Fibroblast of mammary gland (primary cell): ENCODE measurements around the gene ZNF614.
A peak's percentile ranks its signal among the peaks of the same experiment; 100 is the strongest.
"Not testable (repeated sequence)": the region's sequence is repeated elsewhere in the genome, so short reads cannot be mapped to it uniquely, and the experiment has no call there.

Source experiments
- DNase-seq: peaks from one replicate; pipeline ENCODE4 v3.0.0-alpha.2; 2010; ENCODE audit warnings: low read depth
- H3K4me3 ChIP-seq: 2 replicates; pipeline ENCODE4 v1.5.1; 2011; ENCODE audit warnings: low read depth, mild to moderate bottlenecking, low read length, moderate library complexity; ENCODE audit not compliant: control insufficient read depth
- TF ChIP-seq, protein P1 (sequence below): conservative IDR thresholded peaks from 2 replicates; pipeline ENCODE4 v1.5.1; 2011; ENCODE audit warnings: low read depth, low read length, inconsistent platforms; ENCODE audit not compliant: control insufficient read depth, insufficient read depth

Gene ZNF614

DNA sequence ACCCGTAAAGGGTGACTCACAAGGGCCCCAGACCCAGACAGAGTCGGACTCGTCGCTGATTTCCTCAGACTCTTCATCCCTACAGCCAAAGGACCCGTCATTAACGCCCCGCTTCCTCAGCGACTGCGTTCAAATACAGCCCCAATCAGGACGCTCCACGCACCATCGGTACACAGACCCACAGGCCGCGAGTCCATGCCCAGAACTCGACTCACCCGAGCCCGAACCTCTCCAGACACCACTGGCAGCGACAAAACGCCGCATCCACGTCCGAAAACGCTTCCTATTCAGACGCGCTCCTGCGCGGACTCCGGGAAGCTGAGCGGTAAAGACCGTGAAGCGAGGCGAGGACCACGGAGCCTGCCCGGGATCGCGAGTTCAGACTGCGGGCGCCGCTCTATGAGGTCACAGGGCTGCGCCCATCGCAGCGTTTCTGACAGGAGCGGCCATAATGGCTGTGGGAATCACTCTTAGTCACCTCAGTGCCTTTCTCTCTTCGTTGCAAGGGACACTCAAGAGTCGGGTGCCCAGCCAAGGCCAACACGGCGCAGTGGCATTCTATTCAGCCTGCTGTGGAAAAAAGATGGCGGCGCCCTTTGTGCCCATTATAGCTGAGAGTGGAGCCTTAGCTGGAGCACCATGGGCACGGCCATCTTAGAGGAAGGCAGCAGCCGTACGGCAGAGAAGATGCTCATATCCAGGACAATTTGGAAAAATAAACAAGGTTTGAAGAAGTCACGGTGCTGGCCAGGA is at the start of gene ZNF614:
Gene ZNF614 (minus strand): TSS at position 353 of the 753 bp plus-strand sequence. CDS start 2,634 bp downstream, outside the sequence.
- peak within 1 kb of the TSS; percentile 95 for H3K4me3 ChIP-seq
- TF ChIP-seq, protein P1, sequence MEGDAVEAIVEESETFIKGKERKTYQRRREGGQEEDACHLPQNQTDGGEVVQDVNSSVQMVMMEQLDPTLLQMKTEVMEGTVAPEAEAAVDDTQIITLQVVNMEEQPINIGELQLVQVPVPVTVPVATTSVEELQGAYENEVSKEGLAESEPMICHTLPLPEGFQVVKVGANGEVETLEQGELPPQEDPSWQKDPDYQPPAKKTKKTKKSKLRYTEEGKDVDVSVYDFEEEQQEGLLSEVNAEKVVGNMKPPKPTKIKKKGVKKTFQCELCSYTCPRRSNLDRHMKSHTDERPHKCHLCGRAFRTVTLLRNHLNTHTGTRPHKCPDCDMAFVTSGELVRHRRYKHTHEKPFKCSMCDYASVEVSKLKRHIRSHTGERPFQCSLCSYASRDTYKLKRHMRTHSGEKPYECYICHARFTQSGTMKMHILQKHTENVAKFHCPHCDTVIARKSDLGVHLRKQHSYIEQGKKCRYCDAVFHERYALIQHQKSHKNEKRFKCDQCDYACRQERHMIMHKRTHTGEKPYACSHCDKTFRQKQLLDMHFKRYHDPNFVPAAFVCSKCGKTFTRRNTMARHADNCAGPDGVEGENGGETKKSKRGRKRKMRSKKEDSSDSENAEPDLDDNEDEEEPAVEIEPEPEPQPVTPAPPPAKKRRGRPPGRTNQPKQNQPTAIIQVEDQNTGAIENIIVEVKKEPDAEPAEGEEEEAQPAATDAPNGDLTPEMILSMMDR: no peak
- peak; percentile 86 for DNase-seq

DNA sequence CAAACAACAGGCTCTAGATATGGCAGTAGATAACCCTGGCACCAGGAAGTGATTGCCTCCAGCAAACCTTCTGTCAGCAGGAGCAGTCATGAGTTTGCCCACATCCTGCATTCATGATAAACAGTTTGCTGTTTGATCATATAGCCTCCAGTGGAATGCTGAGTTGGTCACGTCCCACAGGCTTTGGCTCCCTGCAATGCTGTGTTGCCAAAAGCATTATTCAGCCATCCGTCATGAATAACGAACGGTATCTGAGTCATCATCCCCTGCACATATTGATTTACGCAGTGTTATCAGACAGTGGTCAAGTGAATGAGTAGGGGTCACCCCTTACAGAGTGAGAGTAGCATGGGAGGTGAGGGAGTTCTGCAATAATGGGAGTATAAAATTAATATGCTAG is 42.3 kb upstream of the ZNF614 start:
- DNase-seq: peak; percentile 70
- H3K4me3 ChIP-seq: no peak overlapping the region
- TF ChIP-seq, protein P1: no peak

DNA sequence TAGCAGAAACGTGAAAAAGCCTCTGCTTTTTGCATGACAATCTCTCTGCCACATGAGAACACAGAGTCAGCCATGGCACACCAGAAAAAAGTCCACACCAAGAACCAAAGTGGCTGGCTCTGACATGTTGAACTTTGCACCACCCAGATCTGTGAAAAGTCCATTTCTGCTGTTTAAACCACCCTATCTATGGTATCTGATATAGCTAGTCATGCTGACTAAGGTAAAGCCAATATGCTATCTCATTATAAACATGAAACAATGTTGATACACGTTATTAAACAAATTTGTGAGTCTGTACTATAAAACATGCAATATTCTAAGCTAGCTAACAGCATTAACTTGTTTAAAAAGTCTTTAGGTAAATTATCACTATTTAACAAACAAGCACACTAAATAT is 41.5 kb upstream of the ZNF614 start:
- H3K4me3 ChIP-seq: no peak overlapping the region
- TF ChIP-seq, protein P1: no peak
- DNase-seq: no peak

DNA sequence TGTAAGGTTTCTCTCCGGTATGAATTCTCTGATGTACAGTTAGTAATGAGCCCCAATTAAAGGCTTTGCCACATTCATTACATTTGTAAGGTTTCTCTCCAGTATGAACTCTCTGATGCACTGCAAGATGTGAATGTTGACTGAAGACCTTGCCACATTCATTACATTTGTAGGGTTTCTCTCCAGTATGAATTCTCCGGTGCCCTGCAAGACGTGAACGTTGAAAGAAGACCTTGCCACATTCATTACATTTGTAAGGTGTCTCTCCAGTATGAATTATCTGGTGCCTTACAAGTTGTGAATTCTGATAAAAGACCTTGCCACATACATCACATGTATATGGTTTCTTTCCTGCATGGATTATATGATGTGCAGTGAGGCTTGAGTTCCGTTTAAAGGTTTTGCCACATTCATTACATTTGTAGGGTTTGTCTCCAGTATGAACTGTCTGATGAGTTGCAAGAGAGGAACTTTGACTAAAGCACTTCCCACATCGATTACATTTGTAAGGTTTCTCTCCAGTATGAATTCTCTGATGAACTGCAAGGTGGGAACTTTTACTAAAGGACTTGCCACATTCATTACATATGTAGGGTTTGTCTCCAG is 38.2 kb upstream of the ZNF614 start:
- DNase-seq: no peak
- TF ChIP-seq, protein P1: no peak
- H3K4me3 ChIP-seq: no peak overlapping the region

DNA sequence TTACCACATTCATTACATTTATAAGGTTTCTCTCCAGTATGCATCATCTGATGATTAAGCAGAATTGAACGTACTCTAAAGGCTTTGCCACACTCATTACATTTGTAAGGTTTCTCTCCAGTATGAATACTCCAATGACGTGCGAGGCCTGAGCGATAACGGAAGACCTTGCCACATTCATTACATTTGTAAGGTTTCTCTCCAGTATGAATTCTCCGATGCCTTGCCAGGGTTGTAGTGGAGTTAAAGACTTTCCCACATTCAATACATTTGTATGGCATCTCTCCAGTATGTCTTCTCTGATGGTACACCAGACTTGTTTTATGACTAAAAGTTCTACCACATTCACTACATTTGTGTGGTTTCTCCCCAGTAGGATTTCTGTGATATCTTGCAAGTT is 37.2 kb upstream of the ZNF614 start:
- TF ChIP-seq, protein P1: no peak
- H3K4me3 ChIP-seq: no peak overlapping the region
- no peak for DNase-seq

DNA sequence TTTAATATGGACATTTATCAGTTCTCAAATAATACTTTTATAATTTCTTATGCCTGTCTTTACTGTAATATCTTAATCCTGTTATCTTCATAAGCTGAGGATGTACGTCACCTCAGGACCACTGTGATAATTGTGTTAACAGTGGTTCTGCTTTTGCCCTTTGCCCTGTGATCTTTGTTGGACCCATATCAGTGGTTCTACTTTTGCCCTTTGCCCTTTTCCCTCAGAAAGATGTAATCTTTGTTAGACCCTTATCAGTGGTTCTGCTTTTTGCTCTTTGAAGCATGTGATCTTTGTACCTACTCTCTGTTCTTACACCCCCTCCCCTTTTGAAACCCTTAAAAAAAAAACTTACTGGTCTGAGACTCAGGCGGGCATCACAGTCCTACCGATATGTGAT is 28.3 kb upstream of the ZNF614 start:
- H3K4me3 ChIP-seq, DNase-seq: not testable (repeated sequence)

DNA sequence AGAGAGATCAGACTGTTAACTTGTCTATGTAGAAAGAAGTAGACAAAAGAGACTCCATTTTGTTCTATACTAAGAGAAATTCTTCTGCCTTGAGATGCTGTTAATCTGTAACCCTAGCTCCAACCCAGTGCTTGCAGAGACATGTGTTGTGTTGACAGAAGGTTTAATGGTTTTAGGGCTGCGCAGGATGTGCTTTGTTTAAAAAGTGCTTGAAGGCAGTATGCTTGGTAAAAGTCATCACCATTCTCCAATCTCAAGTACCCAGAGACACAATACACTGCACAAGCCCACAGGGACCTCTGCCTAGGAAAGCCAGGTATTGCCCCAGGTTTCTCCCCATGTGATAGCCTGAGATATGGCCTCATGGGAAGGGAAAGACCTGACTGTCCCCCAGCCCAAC is 23.6 kb upstream of the ZNF614 start:
- DNase-seq, H3K4me3 ChIP-seq: not testable (repeated sequence)
